Measurements from ENCODE around the gene PTAFR. TPM values are rescaled to one million over a fixed set of nuclear protein-coding genes. Genes with fewer than 3 reads are reported as not detected.

Gene PTAFR
- total RNA-seq, 2 experiments from 2014 or later: 0.47 to 0.53 TPM

DNA sequence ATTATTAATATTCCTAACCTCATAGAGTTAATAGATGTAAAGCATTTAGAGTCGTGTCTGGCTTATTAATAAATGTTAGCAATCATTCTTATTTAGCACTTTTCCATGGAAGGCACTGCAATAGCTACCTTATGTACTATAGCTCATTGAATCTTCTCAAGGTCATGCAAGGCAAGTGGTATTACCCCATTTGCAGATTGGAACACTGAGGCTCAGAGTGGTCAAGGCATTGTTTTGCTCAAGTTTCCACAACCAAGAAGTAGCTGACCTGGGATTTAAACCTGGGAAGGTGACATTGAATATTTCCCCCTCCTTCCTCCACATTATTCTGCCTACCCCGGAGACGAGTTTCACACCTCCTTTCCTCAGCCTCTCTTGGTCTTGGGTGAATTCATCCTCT lies 50.3 kb downstream of the PTAFR start:
- Histone ChIP-seq H3K36me3 (ENCODE audit: insufficient read depth, low read length) (no peaks in the 10 kb centered on the region), H3K4me3 (ENCODE audit: low read length) (no peak overlapping the region), H3K27me3 (ENCODE audit: control insufficient read depth in 1 of 2, insufficient read depth in 2 of 2, low read length in 2 of 2) (peaks cover 0 to 4% of the 10 kb centered on the region in 2 experiments), H3K9me3 (ENCODE audit: control insufficient read depth in 1 of 2, insufficient read depth in 1 of 2, low read length in 2 of 2) (no peaks in the 10 kb centered on the region), H3K4me1 (ENCODE audit: insufficient read depth, low read length) (peaks cover 2% of the 10 kb centered on the region), H3K27ac (ENCODE audit: low read depth in 1 of 2, low read length in 2 of 2) (no peak overlapping the region)
- H3K9me3 Mint-ChIP-seq: no peaks in the 10 kb centered on the region
- ChIA-PET CTCF (no interaction called here), POLR2A (no interaction called here)
- ATAC-seq (ENCODE audit: poor library complexity) (no peak), DNase-seq (no peak)
- TF ChIP-seq, protein P1, sequence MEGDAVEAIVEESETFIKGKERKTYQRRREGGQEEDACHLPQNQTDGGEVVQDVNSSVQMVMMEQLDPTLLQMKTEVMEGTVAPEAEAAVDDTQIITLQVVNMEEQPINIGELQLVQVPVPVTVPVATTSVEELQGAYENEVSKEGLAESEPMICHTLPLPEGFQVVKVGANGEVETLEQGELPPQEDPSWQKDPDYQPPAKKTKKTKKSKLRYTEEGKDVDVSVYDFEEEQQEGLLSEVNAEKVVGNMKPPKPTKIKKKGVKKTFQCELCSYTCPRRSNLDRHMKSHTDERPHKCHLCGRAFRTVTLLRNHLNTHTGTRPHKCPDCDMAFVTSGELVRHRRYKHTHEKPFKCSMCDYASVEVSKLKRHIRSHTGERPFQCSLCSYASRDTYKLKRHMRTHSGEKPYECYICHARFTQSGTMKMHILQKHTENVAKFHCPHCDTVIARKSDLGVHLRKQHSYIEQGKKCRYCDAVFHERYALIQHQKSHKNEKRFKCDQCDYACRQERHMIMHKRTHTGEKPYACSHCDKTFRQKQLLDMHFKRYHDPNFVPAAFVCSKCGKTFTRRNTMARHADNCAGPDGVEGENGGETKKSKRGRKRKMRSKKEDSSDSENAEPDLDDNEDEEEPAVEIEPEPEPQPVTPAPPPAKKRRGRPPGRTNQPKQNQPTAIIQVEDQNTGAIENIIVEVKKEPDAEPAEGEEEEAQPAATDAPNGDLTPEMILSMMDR (IDR thresholded peaks at IDR 0.05): no peak
- H3K27ac Mint-ChIP-seq: no peak overlapping the region
- H3K36me3 Mint-ChIP-seq (ENCODE audit: low read depth): no peaks in the 10 kb centered on the region
- peaks cover 19% of the 10 kb centered on the region for H3K27me3 Mint-ChIP-seq
- no peaks in the 10 kb centered on the region for H3K4me1 Mint-ChIP-seq (ENCODE audit: low read depth)
- no peak overlapping the region for H3K4me3 Mint-ChIP-seq
- intact Hi-C loops (cut with DNase I, micrococcal nuclease): no loop called here

DNA sequence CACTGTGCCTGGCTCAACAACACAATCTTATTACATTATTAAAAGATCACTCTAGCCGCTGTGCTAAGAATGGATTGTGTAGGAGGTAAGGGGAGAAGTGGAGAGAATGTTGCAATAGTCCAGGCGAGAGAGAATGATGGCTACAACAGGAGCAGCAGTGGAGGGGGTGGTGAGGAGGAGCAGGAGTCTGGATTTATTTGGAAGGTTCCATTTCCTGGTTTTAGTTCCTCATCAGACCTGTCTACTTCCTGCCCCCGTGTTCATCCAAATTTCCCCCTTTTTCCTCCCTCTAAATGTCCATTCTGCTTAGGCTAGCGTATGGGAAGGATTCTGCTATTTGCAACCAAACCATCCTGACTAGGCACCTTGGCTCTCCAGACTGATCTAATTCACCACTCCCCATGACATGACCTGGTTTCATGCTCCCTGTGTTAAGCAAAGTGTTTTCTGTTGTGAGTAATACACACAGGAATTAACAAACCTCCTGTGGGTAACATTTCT lies 53.0 kb downstream of the PTAFR start:
- ATAC-seq (ENCODE audit: poor library complexity) (no peak), DNase-seq (no peak)
- Mint-ChIP-seq H3K27ac (no peak overlapping the region), H3K4me1 (ENCODE audit: low read depth) (no peaks in the 10 kb centered on the region), H3K36me3 (ENCODE audit: low read depth) (no peaks in the 10 kb centered on the region), H3K27me3 (peaks cover 19% of the 10 kb centered on the region), H3K9me3 (no peaks in the 10 kb centered on the region), H3K4me3 (no peak overlapping the region)
- intact Hi-C loops (cut with DNase I, micrococcal nuclease): no loop called here
- Histone ChIP-seq H3K36me3 (ENCODE audit: insufficient read depth, low read length) (no peaks in the 10 kb centered on the region), H3K4me1 (ENCODE audit: insufficient read depth, low read length) (no peaks in the 10 kb centered on the region), H3K27ac (ENCODE audit: low read depth in 1 of 2, low read length in 2 of 2) (no peak overlapping the region), H3K4me3 (ENCODE audit: low read length) (no peak overlapping the region), H3K9me3 (ENCODE audit: control insufficient read depth in 1 of 2, insufficient read depth in 1 of 2, low read length in 2 of 2) (no peaks in the 10 kb centered on the region), H3K27me3 (ENCODE audit: control insufficient read depth in 1 of 2, insufficient read depth in 2 of 2, low read length in 2 of 2) (peaks cover 0 to 4% of the 10 kb centered on the region in 2 experiments)
- POLR2A ChIA-PET: no interaction called here
- TF ChIP-seq, protein P1 (IDR thresholded peaks at IDR 0.05): no peak
- CTCF ChIA-PET: no interaction called here

DNA sequence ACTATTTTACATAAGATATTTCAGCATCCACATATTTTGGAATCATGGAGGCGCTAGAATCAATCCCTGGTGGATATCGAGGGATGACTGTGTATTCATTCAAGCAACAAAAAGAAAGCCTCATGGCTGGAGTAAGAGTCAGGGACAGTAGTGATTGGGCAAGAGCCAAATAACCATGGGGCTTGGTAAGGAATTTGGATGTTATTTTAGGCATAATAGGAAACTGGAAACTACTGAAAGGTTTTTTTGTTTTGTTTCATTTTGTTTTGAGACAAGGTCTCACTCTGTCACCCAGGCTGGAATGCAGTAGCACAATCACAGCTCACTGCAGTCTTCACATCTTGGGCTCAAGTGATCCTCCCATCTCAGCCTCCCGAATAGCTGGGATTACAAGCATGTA lies 54.3 kb downstream of the PTAFR start:
- TF ChIP-seq, protein P1 (IDR thresholded peaks at IDR 0.05): no peak
- Mint-ChIP-seq H3K4me1 (ENCODE audit: low read depth) (no peaks in the 10 kb centered on the region), H3K27ac (no peak overlapping the region), H3K9me3 (no peaks in the 10 kb centered on the region), H3K36me3 (ENCODE audit: low read depth) (no peaks in the 10 kb centered on the region), H3K27me3 (peaks cover 18% of the 10 kb centered on the region), H3K4me3 (no peak overlapping the region)
- no peaks in the 10 kb centered on the region for H3K4me1 ChIP-seq (ENCODE audit: insufficient read depth, low read length)
- DNase-seq (no peak), ATAC-seq (ENCODE audit: poor library complexity) (no peak)
- ChIA-PET POLR2A (no interaction called here), CTCF (no interaction called here)
- no peaks in the 10 kb centered on the region for H3K36me3 ChIP-seq (ENCODE audit: insufficient read depth, low read length)
- no peaks in the 10 kb centered on the region for H3K9me3 ChIP-seq (ENCODE audit: control insufficient read depth in 1 of 2, insufficient read depth in 1 of 2, low read length in 2 of 2)
- H3K4me3 ChIP-seq (ENCODE audit: low read length): no peak overlapping the region
- peaks cover 0 to 4% of the 10 kb centered on the region in 2 experiments for H3K27me3 ChIP-seq (ENCODE audit: control insufficient read depth in 1 of 2, insufficient read depth in 2 of 2, low read length in 2 of 2)
- intact Hi-C loops (cut with DNase I, micrococcal nuclease): no loop called here
- no peak overlapping the region for H3K27ac ChIP-seq (ENCODE audit: low read depth in 1 of 2, low read length in 2 of 2)

All from CD4-positive, alpha-beta T cell (primary cell).